Activated CD8-positive, alpha-beta memory T cell treated with anti-CD3 and anti-CD28 coated beads for 4 hours (primary cell): ENCODE results near the gene RUNX2.
A peak's percentile ranks its signal among the peaks of the same experiment; 100 is the strongest.

Experiments
- DNase-seq, 2 donors: peaks; one replicate each; pipeline ENCODE4 v3.0.0-alpha.2; 2020; ENCODE audit warnings: low read depth in 2 of 2

The RUNX2 gene

DNA sequence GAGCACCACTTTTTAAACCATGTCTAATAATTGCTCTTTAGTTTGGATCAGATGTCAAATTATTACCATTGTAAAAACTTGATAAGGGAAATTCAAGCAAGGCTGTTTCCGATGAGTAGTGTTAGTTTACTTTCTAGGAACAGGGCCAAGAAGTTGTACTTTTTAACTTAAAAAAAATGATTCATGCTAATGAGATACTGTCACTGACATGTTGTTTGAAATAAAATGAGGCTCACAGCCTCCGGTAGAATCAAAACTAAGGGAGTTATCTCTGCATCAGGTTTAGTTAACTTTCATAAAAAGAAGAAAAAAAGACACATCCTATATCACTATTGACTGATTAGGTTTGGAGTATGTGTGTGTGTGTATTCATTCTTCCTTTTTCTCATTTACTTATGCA lies 104.8 kb downstream of the RUNX2 start:
- DNase-seq, result no peak

DNA sequence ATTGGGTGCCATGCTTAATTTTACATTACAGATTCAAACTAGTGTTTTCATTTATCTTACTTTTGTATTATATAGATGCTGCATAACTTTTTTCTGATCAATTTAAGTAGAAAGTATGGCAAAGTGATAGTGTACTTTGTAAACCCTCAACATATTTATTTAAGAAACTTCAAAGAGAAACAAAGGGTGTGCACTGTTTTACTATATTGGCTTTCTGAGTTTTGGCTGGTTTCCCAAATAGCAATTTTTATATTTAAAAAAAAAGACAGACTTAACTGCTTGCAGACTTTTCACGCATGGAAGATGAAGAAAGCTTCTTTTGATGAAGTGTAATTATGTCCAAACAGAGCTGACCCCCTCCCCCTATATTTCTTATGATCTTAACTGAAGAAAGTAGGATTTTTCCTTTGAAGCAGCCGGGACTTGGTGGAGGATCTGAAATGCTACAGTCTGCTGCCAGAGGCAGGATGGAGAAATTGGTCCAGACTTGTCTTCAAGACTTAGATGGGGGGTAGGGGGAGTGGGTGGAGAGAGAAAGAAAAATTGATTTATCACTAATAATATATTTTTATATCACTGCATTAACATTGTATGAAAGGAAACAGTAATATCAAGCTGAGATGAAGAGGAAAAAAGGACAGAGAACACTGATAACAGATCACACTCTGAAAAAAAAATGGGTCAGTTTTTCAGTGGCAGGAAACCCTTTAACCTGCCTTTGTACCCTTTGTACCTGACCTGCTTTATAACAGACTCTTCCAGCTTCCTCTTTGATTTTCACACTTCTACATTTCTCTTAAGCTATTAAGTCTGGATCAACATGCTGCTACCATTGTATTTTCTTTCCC lies 105.6 kb downstream of the RUNX2 start:
- DNase-seq, result no peak

DNA sequence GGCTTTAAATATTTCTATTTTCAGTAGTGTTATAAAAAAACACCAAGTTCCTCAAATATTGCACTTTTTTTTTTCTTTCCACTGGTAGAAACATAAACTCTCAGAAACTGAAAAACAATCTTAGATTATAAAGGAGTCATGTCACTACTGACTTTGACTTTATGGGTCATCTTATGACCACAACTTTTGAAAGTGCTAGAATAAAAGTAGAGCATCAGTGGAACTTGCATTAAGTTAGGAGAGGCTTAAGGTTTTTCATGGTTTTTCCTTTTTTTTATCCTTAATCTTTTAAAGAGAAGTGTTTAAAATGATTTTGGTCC lies 106.2 kb downstream of the RUNX2 start:
- DNase-seq, result no peak

DNA sequence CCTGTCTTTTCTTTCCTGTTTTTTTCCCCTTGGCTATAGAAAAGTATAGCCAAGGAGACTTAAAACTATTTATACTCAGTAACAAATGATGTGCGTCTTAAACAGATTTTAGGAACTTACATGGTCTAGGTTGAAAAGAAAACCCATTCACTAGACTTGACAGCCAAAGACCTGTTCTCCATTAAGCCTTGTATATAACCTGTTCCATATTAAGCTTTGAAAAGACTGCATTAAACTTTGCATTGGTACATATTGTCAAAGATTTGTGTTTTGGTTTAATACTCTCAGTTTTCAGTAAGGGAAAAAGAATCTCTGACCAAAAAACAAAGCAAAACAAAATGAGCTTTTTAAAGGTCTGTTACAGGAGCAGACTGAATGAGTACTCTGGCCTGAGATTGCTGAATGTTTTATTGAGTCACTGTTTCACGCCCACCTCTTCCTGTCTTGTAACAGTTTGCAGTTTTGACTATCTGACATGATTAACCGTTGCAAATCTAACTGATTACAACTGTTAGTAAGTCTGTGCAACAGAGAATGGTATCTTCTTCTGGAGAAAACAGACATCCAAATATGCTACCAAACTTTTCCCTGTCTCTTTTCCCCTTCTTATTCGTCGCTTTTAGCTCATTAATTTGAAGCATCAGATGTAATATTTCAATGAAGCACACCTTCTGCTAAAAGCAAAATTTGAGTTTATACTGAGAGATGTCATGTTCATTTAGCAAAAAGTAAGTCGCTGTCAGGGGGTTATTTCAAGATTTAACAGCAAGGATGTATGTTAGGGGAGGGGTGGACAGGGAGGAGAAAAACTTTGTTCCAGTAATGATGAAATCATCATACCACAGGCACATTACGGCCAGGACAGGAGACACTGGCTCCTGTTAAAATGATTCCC lies 108.7 kb downstream of the RUNX2 start:
- peak in 1 of 2 donors; percentile 23 for DNase-seq

DNA sequence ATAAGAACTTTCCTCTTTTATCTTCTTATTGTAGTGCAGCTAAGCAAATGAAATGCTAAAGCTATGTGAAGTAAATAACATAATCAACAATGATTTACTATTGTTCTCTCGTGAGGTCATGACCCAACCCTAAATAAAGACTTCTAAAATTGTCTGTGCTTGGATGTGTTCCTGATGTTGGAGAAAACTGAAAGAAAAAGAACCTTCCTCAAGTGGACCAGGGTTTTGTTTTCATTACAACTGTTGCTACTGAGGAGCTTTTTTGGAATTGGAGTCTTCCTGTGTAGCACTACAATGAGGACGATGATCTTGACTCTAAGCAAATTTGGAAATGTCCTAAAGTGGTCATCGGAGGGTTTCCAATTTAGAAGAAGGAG lies 109.3 kb downstream of the RUNX2 start:
- DNase-seq, result no peak

DNA sequence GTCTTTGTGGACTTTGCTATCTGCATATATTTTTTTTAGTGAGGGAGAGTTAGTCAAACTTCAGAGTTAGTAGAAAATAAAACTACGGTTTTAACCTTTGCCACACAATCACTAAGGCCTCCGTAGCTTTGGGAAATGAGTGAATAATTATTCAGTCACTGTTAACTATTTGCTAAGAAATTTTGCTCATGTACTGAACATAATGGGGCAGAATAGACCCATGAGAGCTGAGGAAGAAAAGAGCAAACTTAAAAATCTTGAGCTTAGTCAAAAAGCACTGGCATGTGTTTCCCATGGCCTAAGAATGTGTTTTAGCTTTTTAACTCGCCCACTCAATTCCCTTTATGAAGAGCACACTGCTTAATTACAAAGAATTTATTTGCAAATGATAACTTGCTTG lies 110.0 kb downstream of the RUNX2 start:
- DNase-seq, result no peak

DNA sequence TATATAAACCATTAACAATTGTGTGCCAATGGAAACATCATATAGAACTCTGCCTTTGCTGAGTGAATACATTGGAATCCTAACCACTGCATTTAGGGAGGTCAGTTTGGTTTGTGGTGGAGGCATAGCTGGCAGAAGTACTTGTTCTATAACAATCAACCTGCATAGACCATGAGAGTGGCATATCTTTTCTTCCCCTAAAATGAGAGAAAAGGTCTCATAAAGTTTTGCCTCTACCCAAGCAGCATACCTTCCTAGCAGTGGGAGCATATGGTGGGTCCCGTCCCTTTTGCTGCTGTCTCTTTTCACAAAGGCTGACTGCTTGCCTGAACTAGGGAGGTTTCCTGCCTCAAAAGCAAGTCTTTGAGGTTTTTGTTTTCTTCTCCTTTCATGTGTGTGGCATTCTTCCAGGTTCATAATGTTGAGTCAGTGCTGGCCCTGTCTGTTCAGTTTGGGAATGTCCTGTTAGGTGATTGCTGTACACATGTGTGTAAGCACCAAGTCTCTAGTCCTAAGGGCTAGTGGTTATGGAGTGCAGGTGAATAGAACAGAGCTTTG lies 110.8 kb downstream of the RUNX2 start:
- no peak for DNase-seq

DNA sequence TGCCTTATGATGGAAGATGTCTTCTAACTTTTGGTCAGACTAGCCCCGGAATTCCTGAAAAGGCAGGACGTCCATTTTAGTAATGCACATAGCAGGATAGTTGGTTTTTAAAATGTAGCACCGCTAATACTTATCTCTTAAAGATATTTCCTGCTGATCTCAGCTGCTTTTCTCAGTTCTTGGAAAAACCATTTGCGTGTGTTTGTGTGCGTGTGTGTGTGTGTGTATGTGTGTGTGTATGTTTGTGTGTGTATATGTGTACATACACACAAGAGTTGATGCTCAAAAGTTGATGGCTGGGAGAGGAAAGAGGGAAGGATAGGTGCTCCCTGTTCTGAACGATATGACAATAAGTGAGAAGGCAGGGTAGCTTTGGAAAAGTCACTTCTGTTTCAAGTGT lies 111.3 kb downstream of the RUNX2 start:
- DNase-seq, result no peak

DNA sequence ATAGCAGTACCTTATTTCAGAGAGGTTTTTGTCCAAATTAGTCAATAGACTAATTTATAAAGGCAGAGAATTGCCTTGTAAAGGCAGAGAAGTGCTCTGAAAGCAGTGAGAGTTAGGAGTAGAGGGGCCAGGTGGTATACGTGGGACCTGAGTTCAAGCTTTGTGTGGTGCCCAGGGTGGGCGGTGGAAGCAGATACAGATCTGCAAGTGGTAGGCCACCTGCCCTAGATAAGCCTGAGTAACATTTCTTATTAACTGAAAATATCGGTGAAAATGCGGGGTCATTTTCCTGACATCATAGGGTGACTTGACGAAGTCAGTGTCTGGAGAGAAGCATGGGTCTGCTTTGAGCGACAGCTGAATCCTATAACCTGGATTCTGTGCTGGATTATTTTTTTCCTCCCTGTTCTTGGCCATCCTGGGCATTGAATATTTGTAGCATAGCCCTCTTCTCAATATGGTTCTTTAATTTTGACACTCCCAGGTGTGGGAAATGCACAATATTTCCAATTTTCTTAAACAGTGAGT lies 111.8 kb downstream of the RUNX2 start:
- no peak for DNase-seq

DNA sequence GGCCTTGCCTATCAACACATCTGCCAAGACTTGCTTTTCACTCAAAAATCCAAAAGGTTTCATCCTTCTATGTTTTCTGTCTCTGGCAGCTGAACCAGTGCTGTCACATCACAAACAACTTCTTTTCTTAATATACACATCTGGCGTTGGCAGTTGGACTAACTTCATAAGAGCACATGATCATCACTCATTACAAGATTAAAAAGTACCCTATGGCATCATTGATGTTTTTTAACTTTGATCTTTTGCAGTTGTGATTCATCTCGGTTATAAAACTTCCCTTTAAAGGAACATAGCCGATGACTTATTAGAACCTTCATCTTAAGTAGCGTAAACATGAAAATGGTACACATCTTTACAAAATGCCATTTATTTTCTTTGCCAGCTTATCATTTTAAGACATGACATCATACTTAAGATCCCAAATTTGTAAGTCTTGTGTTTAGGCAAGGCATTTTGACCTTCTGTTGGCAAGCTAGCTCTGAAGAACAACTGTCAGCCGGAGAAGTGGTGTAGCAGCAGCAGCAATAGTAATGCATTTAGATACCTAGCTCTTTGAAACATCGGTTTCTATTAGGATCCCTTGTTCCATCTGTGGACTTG lies 113.8 kb downstream of the RUNX2 start:
- no peak for DNase-seq

DNA sequence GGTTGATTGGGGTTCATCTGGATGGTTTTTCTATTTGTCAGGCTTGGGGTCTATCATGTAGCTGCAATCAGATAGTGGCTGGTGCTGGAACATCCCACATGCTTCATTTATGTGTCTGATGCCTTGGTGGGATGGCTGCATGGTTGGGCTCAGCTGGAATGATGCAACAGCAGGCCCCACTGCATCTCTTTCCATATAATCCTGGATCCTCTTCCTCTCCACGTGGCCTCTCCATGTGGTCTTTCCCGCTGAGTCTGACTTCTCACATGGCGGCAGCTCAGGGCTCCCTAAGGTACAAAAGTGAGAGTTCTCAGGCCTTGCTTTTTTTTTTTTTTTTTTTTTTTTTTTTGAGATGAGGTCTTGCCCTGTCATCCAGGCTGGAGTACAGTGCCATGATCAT lies 114.6 kb downstream of the RUNX2 start:
- DNase-seq, result no peak

DNA sequence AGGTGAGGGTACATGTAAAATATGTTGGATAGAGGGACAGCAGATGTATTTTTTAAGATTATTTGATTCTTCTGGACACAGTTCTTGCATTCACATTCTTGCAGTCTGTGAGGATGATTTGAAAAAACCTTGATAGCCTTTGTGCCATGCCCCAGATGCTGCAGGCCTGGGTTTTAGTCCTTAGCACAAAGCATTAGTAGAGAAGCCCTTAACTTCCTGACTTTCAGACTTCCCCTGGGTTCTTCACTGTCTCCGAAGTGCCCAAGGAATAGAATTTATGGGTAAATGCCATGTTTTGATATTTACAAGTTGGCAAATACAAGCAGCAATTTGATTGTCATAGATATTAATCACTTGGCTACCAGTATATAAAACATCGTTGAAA lies 117.2 kb downstream of the RUNX2 start:
- no peak for DNase-seq

DNA sequence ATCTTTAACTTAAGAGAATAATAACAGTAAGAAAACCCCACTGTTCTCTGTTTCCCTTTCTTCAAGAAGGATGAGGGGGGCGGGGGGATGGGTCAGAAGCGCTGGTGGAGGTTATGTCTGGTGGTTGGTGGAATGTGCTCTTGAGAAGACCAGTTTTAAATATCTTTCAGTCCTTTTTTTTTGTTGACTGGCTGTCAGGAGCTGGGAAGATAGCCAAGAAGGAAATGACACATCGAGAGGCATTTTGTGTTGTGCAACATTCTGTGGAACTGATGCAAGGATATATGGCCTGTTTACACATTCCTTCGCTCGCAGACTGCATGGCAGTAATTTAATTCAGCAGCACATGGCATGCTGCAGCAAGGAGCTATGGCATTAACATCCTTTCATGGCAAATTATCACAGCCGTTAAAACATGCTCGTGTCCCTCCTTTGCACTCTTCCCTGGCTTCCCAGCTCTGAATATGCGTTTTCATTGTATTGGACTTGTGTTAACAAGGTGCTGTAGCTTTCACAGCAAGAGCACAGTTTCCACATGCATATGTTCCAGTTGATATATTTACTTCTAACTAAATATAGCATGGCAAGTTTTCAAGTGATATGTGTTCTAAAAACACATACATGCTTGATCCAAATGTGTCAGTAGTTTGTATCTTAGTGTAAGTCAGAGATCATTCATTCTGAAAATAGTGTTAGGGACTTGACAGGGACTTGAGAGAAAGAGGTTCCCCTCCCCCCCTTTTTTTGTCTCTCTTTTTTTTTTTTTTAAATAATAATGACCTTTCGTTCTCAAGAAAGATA lies 117.8 kb downstream of the RUNX2 start:
- no peak for DNase-seq

DNA sequence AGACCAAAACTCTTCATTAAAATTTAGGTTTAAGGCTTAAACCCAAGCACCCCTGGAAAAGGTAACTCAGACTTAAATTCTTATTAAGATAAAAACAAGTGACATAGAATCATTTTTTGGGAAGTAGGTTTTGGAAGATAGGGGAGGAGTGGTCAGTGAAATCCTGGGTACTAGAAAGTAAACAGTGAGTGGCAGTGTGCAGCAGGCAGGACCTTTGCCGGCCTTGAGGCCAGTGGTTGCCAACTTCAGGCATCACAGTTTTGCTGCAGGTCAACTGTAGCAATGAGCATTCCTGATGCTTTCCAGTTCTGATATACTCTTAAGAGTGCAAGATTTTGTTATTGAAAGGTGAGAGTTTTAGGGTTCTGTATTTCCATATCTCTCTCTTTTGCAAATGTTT lies 118.9 kb downstream of the RUNX2 start:
- no peak for DNase-seq

DNA sequence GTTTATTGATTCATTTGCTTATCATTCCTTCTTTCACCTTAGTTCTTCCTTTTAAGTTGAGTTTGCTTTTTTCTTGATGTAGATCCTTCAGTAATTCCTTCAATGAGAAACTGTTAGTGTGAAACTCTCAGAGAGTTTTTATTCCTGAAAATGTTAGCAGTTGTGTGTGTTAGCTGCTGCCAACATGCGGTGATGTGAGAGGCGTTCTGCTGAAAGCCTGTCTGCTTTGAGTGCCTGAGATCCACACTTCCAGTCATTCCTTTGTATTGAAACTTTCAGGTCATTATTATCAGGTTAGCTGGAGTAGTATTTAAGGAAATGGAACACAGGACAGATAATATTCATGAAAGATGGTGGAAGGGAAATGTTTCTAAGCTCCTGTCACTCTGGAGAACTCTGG lies 119.6 kb downstream of the RUNX2 start:
- no peak for DNase-seq

DNA sequence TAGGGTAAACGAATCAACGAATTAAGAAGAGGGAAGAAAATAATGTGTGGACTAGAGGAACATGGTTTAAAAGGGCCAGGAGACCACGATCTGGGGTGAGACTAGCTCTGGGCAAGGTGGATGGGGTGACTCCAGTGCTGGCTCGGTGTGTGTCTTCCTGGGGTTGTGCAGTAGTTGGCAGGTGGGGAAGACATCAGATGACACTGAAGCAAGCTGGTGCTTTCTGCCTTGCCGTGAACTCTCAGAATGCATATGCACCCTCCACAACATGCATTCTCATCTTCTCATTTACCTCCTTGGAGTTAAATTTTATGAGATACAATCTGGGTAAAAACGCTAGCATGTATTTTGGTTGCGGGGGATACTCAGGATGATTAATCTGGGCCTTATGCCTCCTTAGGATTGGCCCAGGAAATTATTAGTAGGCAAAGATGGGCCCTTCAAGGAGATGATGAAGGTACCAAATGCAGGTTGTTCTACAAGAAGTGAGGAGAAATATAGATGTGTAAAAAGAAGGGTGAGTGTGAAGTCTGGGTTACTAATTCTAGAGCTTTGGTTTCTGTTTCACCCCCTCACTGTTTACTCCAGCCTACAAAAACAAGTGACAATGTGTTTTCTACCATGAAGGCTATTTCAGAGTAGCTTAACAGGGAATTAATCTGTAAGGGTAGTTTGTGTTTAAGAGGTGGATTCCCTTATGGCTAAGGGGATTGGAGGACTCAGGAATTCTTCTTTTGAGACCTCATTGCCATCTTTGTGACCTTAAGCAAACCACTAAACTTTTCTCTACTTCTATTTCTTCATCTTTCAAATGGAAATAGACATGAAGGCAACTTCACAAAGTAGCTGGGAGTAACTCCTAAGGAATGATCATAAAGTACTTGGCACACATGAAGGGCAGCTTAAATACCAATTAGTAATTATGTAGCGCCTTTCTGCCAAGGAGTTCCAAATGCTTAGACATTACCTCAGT lies 120.6 kb downstream of the RUNX2 start:
- DNase-seq, result no peak

DNA sequence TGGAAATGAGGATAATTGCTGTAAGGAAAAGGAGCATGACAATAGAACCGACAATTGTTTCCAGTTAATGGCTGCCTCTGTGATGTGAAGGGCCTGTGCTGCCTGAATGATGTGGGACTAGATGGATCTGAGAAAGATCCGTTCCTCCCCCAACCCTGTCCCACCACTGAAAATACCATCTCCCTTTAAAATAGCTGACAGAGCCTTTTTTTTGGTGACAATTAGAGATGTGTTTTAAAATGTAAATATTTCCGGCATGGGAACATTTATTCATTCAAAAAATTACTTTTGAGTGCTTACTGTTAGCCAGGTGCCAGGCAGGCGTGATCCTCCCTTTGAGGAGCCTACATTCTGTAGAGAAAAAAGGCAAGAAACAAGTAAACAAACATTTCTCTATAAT lies 122.0 kb downstream of the RUNX2 start:
- no peak for DNase-seq

DNA sequence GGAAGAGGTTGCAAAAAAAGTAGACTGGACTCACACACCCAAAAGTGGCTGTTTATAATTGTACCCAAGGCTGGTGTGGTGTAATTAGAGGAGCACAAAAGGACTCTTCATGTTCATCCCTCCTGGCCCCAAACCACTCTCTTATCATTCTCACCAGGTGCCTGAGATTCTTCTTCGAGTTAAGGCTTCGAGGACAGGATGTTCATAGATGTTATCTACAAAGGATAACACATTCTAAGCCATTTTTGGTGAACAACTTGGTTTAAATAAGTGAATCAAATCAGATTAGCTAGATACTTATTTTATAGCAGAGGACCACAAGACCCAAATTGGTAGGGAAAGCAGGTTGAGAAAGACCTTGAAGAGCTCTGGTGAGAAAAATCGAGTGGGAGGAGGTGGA lies 122.7 kb downstream of the RUNX2 start:
- DNase-seq, result no peak

DNA sequence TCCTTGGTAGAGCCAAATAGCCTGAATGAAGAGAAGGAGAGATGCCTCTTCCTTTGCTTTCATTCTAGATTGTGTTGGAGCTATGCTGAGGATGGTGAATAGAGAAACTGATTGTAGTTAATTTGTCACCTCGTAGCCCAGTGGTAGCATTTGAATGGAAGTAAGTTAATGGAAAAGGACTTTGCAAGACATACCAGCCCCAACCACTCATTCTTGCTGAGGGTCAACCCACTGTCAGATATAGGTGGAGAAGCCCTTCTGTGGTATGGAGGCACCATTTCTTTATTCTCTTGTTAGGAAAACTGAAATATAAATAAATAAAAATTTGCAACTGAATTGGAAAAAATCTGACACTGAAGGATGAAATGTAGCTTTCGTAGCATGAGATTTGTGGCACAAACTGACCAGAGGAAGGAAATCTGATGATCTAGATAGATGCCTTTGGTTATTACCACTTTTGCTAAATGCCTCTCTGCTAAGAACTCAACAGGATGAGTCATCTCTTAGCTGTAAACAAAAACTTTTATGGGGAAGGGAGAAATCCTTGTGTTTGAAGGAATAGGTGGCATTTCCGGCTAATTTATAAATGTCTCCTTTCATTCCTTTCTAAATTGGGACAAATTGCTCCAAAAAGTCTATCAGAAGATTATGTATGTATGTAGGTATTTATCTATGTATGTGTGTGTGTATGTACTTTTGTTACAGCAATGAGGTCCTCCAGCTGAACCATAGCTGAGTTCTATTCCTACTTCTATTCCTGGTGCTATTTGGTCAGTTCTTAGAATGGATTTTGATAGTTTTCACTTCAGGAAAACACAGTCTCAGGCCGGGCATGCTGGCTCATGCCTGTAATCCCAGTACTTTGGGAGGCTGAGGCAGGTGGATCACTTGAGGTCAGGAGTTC lies 126.1 kb downstream of the RUNX2 start:
- DNase-seq, result no peak
